ENCODE data around the gene RPL28.
A peak's percentile ranks its signal among the peaks of the same experiment; 100 is the strongest.

The RPL28 gene

DNA sequence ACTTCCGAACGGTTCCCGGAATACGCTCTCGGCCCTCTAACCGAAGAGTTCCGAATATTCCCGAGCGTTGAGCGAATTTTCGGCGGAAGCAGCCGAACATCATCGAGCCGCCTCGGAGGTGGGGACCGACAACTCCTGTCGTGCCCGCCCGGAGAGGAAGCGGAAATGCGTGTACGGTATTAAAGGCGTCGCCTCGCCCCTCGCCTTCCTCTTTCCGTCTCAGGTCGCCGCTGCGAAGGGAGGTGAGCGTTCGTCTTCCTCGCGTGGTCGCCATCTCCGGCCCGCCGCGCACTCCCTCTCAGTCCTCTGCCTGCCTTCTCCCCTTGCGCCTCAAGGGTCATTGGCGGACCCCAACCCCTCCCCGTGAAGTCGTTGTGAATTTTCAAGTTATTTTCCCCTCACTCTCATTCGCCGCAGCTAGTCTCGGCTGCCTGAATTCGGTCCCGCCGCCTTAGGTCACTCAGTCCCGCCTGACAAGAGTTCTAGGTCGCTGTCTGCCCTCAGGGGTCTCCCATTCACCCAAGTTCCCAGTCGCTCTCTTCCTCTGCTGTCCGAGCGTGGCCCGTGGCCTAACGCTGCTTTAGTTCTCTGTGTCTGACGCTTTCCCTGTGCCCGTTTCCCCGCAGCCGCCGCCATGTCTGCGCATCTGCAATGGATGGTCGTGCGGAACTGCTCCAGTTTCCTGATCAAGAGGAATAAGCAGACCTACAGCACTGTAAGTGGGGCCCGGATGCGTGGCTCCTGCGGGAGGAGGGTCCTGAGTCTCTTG, at the start of gene RPL28:
RPL28 (plus strand) TSS at position 209 of the 769 bp plus-strand sequence; CDS start at position 635, 426 bp downstream.
- Mint-ChIP-seq H3K36me3 (ENCODE audit: insufficient read depth) (peaks cover 46% of the 10 kb centered on the region), H3K4me1 (peaks cover 86% of the 10 kb centered on the region)
- ATAC-seq (replicated peaks; ENCODE audit: extremely low read depth, poor library complexity, severe bottlenecking), result peak; percentile 75

DNA sequence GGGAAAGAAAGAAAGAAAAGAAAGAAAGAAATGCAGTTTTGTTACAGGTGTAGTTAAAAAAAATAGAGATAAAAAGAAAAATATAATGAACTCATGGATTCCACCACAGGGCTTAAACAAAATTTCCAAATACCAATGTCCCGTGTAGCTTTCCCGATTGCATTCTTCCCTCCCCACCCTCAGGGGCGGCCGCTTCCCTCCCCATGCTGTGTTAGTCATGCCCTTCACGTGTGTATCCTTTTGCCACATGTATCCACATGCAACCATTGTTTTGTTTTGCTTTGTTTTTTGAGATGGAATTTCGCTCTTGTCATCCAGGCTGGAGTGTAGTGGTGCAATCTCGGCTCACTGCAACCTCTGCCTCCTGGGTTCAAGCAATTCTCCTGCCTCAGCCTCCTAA, 49.6 kb upstream of the RPL28 start:
- peaks cover 52% of the 10 kb centered on the region for H3K27me3 Mint-ChIP-seq
- H3K36me3 Mint-ChIP-seq (ENCODE audit: insufficient read depth), result peaks cover 35% of the 10 kb centered on the region
- no peak overlapping the region for H3K27ac Mint-ChIP-seq (ENCODE audit: low read depth)

More for the DNA sequence above, at the start of gene RPL28:
- Mint-ChIP-seq H3K9me3 (no peaks in the 10 kb centered on the region), H3K27me3 (no peaks in the 10 kb centered on the region), H3K27ac (ENCODE audit: low read depth) (peak within 1 kb of the TSS; percentile 99), H3K4me3 (peak within 1 kb of the TSS; percentile 97)
- peak; percentile 99 to 100 for DNase-seq (ENCODE audit: low spot score in 2 of 2)

DNA sequence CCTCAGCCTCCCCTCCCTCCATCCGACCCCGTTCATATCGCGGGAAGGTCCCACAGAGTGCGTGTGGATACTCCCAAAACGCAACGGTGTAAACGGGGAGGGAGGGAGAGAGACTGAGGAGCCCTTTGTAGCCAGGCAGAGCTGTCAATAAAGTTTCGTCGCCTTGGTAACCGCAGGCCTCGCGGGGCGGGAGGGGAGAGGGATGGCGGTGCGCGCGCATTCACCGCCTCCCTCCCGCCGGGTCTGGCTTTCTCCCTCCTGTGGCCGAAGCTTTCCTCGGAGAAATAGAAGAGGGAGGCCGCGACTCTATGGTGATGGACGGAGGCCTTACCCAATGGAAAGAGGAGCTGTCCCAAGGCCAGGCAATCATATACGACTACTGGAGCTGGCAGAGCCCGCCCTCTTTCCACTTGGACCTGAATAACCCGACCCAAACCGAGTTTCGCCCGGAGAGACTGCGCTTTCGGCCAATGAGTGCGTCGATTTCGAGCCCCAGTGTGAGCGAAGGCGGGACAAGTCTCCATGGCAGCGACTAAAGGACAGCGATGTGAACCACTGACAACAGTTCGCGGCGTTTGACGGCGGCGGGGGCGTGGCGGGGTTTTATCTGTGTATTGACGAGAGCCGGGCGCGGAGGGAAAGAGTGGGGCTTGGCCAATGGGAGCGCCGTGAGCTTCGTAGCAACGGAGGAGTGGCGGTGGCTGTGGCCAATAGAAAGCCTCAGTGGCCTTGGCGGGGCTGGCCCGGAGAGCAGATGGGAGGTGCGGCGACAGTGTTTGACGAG, 46.4 kb upstream of the RPL28 start, which contains the start of gene KMT5C:
KMT5C (plus strand) TSS at position 772 of the 784 bp plus-strand sequence. CDS start 2,061 bp downstream, outside the sequence.
- ATAC-seq (replicated peaks; ENCODE audit: extremely low read depth, poor library complexity, severe bottlenecking) (peak; percentile 77), DNase-seq (ENCODE audit: low spot score in 2 of 2) (peak; percentile 99 to 100)
- Mint-ChIP-seq H3K9me3 (no peaks in the 10 kb centered on the region), H3K36me3 (ENCODE audit: insufficient read depth) (peaks cover 33% of the 10 kb centered on the region), H3K4me1 (peaks cover 33% of the 10 kb centered on the region), H3K27ac (ENCODE audit: low read depth) (peak within 1 kb of the TSS; percentile 99), H3K4me3 (peak within 1 kb of the TSS; percentile 78), H3K27me3 (peaks cover 31% of the 10 kb centered on the region)

More for the DNA sequence above, 49.6 kb upstream of the RPL28 start:
- peaks cover 27% of the 10 kb centered on the region for H3K4me1 Mint-ChIP-seq
- H3K9me3 Mint-ChIP-seq, result no peaks in the 10 kb centered on the region
- no peak for DNase-seq (ENCODE audit: low spot score in 2 of 2)
- no peak overlapping the region for H3K4me3 Mint-ChIP-seq
- no peak for ATAC-seq (replicated peaks; ENCODE audit: extremely low read depth, poor library complexity, severe bottlenecking)

DNA sequence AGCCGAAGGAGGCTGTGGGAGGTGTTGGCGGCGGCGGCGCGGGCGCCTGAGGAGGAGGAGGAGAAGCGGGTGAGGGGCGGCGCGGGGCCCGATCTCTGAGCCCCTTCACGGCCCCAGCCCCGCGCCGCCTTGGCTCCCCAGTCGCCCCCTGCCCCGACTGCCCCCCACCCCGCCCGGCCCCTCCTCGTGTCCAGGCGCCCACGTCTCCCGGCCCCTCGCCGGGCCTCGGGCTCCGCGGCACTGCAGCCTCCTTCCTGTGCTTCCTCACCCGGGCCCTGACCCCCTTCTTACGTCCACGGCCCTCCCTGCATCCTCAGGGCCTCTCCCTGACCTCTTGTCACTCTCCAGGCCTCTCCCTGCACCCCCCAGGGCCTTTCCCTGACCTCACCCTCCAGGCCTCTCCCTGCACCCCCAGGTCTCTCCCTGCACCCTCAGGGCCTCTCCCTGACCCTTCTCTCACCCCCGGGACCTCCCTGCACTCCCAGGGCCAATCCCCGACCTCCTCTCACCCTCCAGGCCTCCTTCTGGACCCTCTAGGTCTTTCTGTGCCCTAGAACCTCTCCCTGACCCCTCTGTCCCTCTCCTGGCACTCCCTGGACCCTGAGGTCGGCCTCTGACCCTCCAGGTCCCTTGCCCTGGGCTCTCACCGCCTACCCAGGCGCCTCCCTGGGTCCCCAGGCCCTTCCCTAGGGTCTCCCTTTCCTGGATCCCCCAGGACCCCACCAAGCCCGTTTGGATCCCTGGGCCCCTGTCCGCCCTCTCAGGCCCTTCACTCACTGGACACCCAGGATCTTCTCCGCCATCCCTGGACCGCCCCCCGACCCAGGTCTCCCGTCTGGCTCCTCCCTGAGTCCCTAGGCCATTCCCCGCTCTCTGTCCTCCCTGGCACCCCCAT, 45.6 kb upstream of the RPL28 start:
- ATAC-seq (replicated peaks; ENCODE audit: extremely low read depth, poor library complexity, severe bottlenecking), result no peak
- H3K36me3 Mint-ChIP-seq (ENCODE audit: insufficient read depth), result peaks cover 35% of the 10 kb centered on the region

DNA sequence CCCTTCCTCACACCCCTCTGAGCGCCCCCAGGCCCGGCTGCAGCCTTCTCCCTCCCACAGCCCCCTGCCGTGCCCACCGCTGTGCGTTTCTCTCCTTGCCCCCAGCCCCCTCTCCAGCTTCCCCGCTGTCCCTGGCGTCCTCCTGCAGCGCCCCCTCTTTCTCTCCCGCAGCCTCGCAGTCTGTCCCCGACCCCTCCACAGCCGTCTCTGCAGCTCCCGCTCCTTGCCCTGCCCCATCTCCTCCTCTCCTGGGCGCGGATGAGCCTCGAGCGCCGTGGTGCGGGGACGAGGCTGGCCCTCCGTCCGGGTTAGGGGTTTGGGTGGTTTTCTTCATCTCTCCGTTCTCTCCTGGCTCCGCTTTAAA, 45.0 kb upstream of the RPL28 start:
- DNase-seq (ENCODE audit: low spot score in 2 of 2) (no peak), ATAC-seq (replicated peaks; ENCODE audit: extremely low read depth, poor library complexity, severe bottlenecking) (no peak)
- H3K36me3 Mint-ChIP-seq (ENCODE audit: insufficient read depth), result peaks cover 37% of the 10 kb centered on the region
- peaks cover 16% of the 10 kb centered on the region for H3K27me3 Mint-ChIP-seq
- H3K9me3 Mint-ChIP-seq, result no peaks in the 10 kb centered on the region
- H3K4me3 Mint-ChIP-seq, result peak overlapping the region; percentile 78
- peak overlapping the region; percentile 99 for H3K27ac Mint-ChIP-seq (ENCODE audit: low read depth)
- H3K4me1 Mint-ChIP-seq, result peaks cover 42% of the 10 kb centered on the region

More for the DNA sequence above, 45.6 kb upstream of the RPL28 start:
- H3K27ac Mint-ChIP-seq (ENCODE audit: low read depth), result peak overlapping the region; percentile 99
- peaks cover 37% of the 10 kb centered on the region for H3K4me1 Mint-ChIP-seq
- peak overlapping the region; percentile 78 for H3K4me3 Mint-ChIP-seq
- no peaks in the 10 kb centered on the region for H3K9me3 Mint-ChIP-seq
- DNase-seq (ENCODE audit: low spot score in 2 of 2), result peak in 1 of 2 donors; percentile 35
- H3K27me3 Mint-ChIP-seq, result peaks cover 22% of the 10 kb centered on the region

DNA sequence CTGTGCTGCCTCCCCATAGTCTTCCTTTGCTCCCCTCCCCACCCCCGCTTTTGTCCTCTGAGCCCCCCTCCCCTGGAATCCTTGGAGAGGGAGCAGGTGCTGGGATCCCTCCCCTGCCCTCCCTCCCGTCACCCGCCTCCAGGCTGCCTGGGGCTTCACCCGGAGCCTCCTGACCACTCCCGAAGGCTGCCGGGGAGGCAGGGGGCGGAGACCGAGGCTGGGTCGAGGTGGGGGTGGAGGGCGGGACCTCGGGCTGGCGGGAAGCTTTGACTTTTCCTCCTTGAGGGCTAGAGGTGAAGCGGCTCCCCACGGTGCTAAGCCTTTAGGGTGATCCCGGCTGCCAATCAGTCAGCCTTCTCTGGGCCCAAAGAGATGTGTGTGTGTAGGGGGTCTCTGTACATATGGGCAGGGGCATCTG, 44.6 kb upstream of the RPL28 start:
- Mint-ChIP-seq H3K9me3 (no peaks in the 10 kb centered on the region), H3K27me3 (peaks cover 12% of the 10 kb centered on the region), H3K4me3 (peak overlapping the region; percentile 78), H3K36me3 (ENCODE audit: insufficient read depth) (peaks cover 37% of the 10 kb centered on the region), H3K4me1 (peaks cover 42% of the 10 kb centered on the region), H3K27ac (ENCODE audit: low read depth) (peak overlapping the region; percentile 99)
- ATAC-seq (replicated peaks; ENCODE audit: extremely low read depth, poor library complexity, severe bottlenecking), result no peak
- no peak for DNase-seq (ENCODE audit: low spot score in 2 of 2)

DNA sequence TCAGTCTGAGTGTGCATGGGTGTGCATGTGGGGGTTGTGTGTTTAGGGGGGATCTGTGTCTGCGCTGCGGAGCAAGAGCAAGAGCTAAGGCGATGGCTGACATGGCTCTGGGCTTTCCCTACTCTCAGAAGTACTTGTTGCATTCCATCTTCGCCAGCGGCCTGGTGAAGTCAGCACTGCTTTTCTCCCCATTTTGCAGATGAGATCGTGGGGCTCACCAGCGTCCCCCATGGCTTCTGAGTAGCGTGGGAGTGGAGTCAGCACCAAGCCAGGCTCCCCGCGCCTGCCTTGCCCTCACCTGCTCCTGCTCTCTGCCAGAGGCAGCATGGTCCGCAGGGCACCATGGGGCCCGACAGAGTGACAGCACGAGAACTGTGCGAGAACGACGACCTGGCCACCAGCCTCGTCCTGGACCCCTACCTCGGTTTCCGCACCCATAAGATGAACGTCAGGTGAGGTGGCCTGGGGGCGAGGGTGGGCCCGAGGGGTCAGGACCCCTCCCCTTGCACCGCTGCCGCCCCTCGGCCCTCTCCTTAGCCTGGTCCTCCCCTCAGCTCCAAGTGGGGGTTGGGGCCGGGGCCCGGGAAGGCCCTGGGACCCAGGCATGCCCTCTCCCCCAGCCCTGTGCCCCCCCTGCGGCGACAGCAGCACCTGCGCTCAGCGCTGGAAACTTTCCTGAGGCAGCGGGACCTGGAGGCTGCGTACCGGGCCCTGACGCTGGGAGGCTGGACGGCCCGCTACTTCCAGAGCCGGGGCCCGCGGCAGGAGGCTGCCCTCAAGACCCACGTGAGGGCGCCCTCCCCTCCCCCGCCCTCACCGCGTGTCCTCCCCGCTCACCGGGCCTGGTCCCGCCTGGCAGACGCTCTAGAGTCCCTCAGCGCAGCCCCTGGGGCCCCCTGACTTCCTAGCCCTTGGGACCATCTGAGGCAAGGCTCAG, 43.9 kb upstream of the RPL28 start:
- peaks cover 5% of the 10 kb centered on the region for H3K27me3 Mint-ChIP-seq
- no peak for ATAC-seq (replicated peaks; ENCODE audit: extremely low read depth, poor library complexity, severe bottlenecking)
- no peaks in the 10 kb centered on the region for H3K9me3 Mint-ChIP-seq
- peaks cover 36% of the 10 kb centered on the region for H3K36me3 Mint-ChIP-seq (ENCODE audit: insufficient read depth)
- peak overlapping the region; percentile 78 for H3K4me3 Mint-ChIP-seq
- DNase-seq (ENCODE audit: low spot score in 2 of 2), result no peak
- H3K4me1 Mint-ChIP-seq, result peaks cover 42% of the 10 kb centered on the region
- H3K27ac Mint-ChIP-seq (ENCODE audit: low read depth), result peak overlapping the region; percentile 99

DNA sequence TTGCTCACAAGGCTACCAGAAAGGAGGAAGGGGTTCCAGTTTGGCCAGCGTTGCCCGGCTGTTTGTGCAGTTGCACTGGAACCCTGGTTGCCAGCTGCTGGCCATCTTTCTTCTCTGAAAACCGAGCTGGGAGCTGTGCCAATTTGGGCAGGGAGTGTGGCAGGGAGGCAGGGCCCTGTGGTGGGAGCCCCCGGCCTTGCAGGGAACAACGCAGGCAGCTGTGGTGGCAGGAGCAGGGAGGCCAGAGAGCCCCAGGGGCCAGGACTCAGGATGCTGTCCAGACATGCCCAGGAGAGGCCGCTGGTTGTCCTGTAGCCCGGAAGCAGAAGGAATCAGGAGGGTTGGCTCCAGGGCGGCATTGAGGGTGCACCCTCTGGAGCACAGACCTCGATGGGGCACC, 41.3 kb upstream of the RPL28 start:
- DNase-seq (ENCODE audit: low spot score in 2 of 2) (no peak), ATAC-seq (replicated peaks; ENCODE audit: extremely low read depth, poor library complexity, severe bottlenecking) (no peak)
- Mint-ChIP-seq H3K4me3 (no peak overlapping the region), H3K27me3 (no peaks in the 10 kb centered on the region), H3K27ac (ENCODE audit: low read depth) (no peak overlapping the region), H3K4me1 (peaks cover 31% of the 10 kb centered on the region), H3K36me3 (ENCODE audit: insufficient read depth) (peaks cover 14% of the 10 kb centered on the region), H3K9me3 (no peaks in the 10 kb centered on the region)

DNA sequence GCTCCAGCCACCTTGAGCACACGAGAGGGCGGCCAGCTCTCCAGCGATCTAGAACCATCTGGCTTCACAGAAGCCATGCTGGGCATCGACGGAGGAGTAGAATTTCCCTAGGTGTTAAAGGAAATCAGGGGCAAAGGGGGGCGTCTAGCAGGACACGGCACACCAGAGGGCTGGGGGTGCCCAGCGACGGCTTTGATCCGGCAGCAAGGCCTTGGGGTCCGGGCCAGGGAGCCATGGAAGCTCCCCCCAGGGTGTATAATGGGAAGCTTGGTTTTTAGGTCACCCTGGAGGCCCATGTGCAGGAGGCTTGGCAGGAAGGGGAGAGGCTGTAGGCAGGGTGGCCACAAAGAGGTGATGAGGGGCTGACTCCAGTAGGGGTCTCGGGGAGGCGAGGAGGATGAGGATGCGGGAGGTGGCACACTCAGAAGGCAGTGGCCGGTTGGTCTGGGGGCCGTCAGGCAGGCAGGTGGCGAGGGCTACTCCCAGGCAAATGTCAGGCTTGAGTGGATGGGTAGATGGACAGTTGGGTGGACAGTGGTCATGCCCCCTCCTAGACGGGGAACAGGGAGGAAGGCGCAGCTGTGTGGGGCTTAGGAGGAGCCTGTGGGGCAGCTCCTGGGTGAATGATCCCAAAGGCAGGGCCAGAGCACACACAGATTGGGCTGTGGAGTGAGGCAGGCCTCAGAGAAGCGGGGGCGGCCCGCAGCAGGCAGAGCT, 40.5 kb upstream of the RPL28 start:
- Mint-ChIP-seq H3K9me3 (no peaks in the 10 kb centered on the region), H3K27ac (ENCODE audit: low read depth) (peak overlapping the region; percentile 38), H3K4me1 (peaks cover 23% of the 10 kb centered on the region), H3K36me3 (ENCODE audit: insufficient read depth) (peaks cover 7% of the 10 kb centered on the region), H3K4me3 (no peak overlapping the region), H3K27me3 (peaks cover 2% of the 10 kb centered on the region)
- no peak for DNase-seq (ENCODE audit: low spot score in 2 of 2)
- no peak for ATAC-seq (replicated peaks; ENCODE audit: extremely low read depth, poor library complexity, severe bottlenecking)

DNA sequence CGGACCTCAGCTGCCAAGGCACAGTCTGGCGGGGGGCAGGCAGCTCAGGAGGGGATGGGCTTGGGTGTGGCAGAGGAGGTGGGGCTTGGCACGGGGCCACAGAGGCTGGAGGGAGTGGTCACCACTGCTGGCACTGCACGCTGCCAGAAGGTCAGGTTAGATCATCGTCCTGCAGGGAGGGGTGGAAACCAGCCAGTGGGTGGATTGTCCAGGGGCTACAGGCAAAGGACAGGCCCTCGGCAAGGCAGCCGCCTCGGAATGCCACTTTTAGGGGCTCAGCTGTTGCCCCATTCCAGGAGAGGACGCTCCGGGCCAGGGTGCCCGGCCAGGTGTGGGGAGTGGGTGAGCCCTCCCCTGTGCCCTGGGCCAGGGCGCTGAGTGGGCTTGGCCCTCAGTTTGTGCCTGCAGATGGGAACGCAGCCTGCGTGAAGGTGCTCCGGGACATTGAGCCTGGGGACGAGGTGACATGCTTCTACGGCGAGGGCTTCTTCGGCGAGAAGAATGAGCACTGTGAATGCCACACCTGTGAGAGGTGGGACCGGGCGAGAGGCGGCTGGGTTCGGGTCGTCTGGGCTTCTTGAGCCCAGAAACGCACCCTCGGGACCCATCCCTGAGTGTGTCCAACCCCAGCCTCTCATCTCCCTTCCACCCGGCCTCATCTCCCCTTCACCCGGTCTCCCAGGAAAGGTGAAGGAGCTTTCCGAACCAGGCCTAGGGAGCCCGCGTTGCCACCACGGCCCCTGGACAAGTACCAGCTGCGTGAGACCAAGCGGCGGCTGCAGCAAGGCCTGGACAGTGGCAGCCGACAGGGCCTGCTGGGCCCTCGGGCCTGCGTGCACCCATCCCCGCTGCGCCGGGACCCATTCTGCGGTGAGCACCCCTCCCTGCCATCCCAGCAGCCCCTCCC, 39.7 kb upstream of the RPL28 start:
- Mint-ChIP-seq H3K36me3 (ENCODE audit: insufficient read depth) (peaks cover 4% of the 10 kb centered on the region), H3K9me3 (no peaks in the 10 kb centered on the region), H3K27me3 (peaks cover 10% of the 10 kb centered on the region)

More for the DNA sequence above, 39.7 kb upstream of the RPL28 start:
- Mint-ChIP-seq H3K4me1 (peaks cover 15% of the 10 kb centered on the region), H3K27ac (ENCODE audit: low read depth) (no peak overlapping the region), H3K4me3 (no peak overlapping the region)
- ATAC-seq (replicated peaks; ENCODE audit: extremely low read depth, poor library complexity, severe bottlenecking) (no peak), DNase-seq (ENCODE audit: low spot score in 2 of 2) (no peak)

All from central memory CD8-positive, alpha-beta T cell (primary cell).